Measurements from ENCODE around the gene SLC39A7. TPM values are rescaled to one million over a fixed set of nuclear protein-coding genes. Genes with fewer than 3 reads are reported as not detected.

Gene SLC39A7
- total and polyA plus RNA-seq, 8 donors, result 41.6 to 111 (median 64.5) TPM

GRCh38 chr6:33169291-33170175 is 31.1 kb upstream of the SLC39A7 start:
- no peak for FAIRE-seq
- no peak overlapping the region for H3K4me3 ChIP-seq
- no peak for TF ChIP-seq CTCF (IDR thresholded peaks at IDR 0.05)
- intact Hi-C loops (cut with DNase I), result loop anchor here in 1 of 3 donors (10.0 kb wide), 1 partner anchor 65 kb away; no protein-coding TSS in a partner anchor
- no peaks in the 10 kb centered on the region for H3K27me3 ChIP-seq
- H3K9me3 ChIP-seq, result no peaks in the 10 kb centered on the region
- no peak overlapping the region for H3K27ac ChIP-seq
- ATAC-seq, result no peak
- H3K4me1 ChIP-seq, result no peaks in the 10 kb centered on the region
- WGBS, 2 donors, result 82 to 87% methylated on average over 10 of the region's 10 CpGs
- no peaks in the 10 kb centered on the region for H3K36me3 ChIP-seq
- no peak for DNase-seq

- no peak for ATAC-seq
- Histone ChIP-seq H3K4me1 (no peaks in the 10 kb centered on the region), H3K27me3 (no peaks in the 10 kb centered on the region), H3K27ac (no peak overlapping the region), H3K4me3 (no peak overlapping the region), H3K9me3 (no peaks in the 10 kb centered on the region), H3K36me3 (no peaks in the 10 kb centered on the region)
- WGBS, 2 donors, result 76 to 87% methylated on average over 9 of the region's 9 CpGs
- no peak for TF ChIP-seq CTCF (IDR thresholded peaks at IDR 0.05)
- intact Hi-C loops (cut with DNase I), result no loop called here
- no peak for DNase-seq
- no peak for FAIRE-seq
These were observed 30.3 kb upstream of the SLC39A7 start for GRCh38 chr6:33170176-33171015.

- no peak for ATAC-seq
These were observed 29.4 kb upstream of the SLC39A7 start for GRCh38 chr6:33171016-33171879.

More at GRCh38 chr6:33171016-33171879, 29.4 kb upstream of the SLC39A7 start:
- H3K36me3 ChIP-seq, result no peaks in the 10 kb centered on the region
- intact Hi-C loops (cut with DNase I), result no loop called here
- DNase-seq (no peak), FAIRE-seq (no peak)
- no peak overlapping the region for H3K4me3 ChIP-seq
- no peak for TF ChIP-seq CTCF (IDR thresholded peaks at IDR 0.05)
- WGBS, 2 donors, result 66% methylated on average over 9 to 11 of the region's 11 CpGs
- no peaks in the 10 kb centered on the region for H3K9me3 ChIP-seq
- no peaks in the 10 kb centered on the region for H3K4me1 ChIP-seq
- H3K27ac ChIP-seq, result no peak overlapping the region
- H3K27me3 ChIP-seq, result no peaks in the 10 kb centered on the region
